ENCODE results near the gene CYP2U1.
"Not testable (repeated sequence)": the region's sequence is repeated elsewhere in the genome, so short reads cannot be mapped to it uniquely, and the experiment has no call there.

The CYP2U1 gene

GRCh38 chr4:107922486-107923473 lies 8.6 kb upstream of the CYP2U1 start:
- H3K9me3 ChIP-seq, result no peaks in the 10 kb centered on the region
- TF ChIP-seq, protein P1, sequence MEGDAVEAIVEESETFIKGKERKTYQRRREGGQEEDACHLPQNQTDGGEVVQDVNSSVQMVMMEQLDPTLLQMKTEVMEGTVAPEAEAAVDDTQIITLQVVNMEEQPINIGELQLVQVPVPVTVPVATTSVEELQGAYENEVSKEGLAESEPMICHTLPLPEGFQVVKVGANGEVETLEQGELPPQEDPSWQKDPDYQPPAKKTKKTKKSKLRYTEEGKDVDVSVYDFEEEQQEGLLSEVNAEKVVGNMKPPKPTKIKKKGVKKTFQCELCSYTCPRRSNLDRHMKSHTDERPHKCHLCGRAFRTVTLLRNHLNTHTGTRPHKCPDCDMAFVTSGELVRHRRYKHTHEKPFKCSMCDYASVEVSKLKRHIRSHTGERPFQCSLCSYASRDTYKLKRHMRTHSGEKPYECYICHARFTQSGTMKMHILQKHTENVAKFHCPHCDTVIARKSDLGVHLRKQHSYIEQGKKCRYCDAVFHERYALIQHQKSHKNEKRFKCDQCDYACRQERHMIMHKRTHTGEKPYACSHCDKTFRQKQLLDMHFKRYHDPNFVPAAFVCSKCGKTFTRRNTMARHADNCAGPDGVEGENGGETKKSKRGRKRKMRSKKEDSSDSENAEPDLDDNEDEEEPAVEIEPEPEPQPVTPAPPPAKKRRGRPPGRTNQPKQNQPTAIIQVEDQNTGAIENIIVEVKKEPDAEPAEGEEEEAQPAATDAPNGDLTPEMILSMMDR (IDR thresholded peaks at IDR 0.05), result no peak
- H3K27ac ChIP-seq, result no peak overlapping the region

DNA sequence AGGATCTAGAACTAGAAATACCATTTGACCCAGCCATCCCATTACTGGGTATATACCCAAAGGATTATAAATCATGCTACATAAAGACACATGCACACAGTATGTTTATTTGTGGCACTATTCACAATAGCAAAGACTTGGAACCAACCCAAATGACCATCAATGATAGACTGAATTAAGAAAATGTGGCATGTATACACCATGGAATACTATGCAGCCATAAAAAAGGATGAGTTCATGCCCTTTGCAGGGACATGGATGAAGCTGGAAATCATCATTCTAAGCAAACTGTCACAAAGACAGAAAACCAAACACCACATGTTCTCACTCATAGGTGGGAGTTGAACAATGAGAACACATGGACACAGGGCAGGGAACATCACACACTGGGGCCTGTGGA lies 5.6 kb upstream of the CYP2U1 start:
- not testable (repeated sequence) for H3K4me1 ChIP-seq (ENCODE audit: control insufficient read depth in 1 of 2, insufficient read depth in 1 of 2, low read depth in 1 of 2, low read length in 1 of 2); H3K4me3 ChIP-seq (ENCODE audit: low read depth in 1 of 2, low read length in 1 of 2); H3K27ac ChIP-seq; H3K36me3 ChIP-seq; H3K9me3 ChIP-seq
- peaks cover 20% of the 10 kb centered on the region for H3K27me3 ChIP-seq

More at GRCh38 chr4:107922486-107923473, 8.6 kb upstream of the CYP2U1 start:
- no peak overlapping the region for H3K4me3 ChIP-seq (ENCODE audit: low read depth in 1 of 2, low read length in 1 of 2)
- no peaks in the 10 kb centered on the region for H3K4me1 ChIP-seq (ENCODE audit: control insufficient read depth in 1 of 2, insufficient read depth in 1 of 2, low read depth in 1 of 2, low read length in 1 of 2)
- no peaks in the 10 kb centered on the region for H3K36me3 ChIP-seq
- H3K27me3 ChIP-seq, result no peaks in the 10 kb centered on the region

GRCh38 chr4:107926875-107927274 lies 4.5 kb upstream of the CYP2U1 start:
- not testable (repeated sequence) for H3K27ac ChIP-seq; H3K4me3 ChIP-seq (ENCODE audit: low read depth in 1 of 2, low read length in 1 of 2); H3K36me3 ChIP-seq; H3K9me3 ChIP-seq
- Histone ChIP-seq H3K27me3 (peaks cover 32% of the 10 kb centered on the region), H3K4me1 (ENCODE audit: control insufficient read depth in 1 of 2, insufficient read depth in 1 of 2, low read depth in 1 of 2, low read length in 1 of 2) (peaks cover 9 to 13% of the 10 kb centered on the region in 2 experiments)

DNA sequence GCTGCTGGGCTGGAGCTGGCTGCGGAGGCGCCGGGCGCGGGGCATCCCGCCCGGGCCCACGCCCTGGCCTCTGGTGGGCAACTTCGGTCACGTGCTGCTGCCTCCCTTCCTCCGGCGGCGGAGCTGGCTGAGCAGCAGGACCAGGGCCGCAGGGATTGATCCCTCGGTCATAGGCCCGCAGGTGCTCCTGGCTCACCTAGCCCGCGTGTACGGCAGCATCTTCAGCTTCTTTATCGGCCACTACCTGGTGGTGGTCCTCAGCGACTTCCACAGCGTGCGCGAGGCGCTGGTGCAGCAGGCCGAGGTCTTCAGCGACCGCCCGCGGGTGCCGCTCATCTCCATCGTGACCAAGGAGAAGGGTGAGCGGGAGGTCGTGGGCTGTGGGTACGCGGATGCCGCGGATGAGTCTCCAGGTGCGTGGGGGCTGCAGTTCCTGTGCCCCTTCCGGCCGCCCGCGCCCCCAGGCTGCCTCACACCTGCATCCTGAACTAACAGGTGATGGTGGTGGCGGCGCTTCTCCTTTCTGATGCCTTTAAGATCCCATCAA lies 499 bp downstream of the CYP2U1 start:
- Histone ChIP-seq H3K27me3 (peaks cover 60% of the 10 kb centered on the region), H3K4me3 (ENCODE audit: low read depth in 1 of 2, low read length in 1 of 2) (peak overlapping the region; percentile 50 to 68), H3K36me3 (no peaks in the 10 kb centered on the region), H3K9me3 (no peaks in the 10 kb centered on the region), H3K27ac (no peak overlapping the region), H3K4me1 (ENCODE audit: control insufficient read depth in 1 of 2, insufficient read depth in 1 of 2, low read depth in 1 of 2, low read length in 1 of 2) (peaks cover 14 to 17% of the 10 kb centered on the region in 2 experiments)
- TF ChIP-seq, protein P1 (IDR thresholded peaks at IDR 0.05), result no peak

- TF ChIP-seq, protein P1 (IDR thresholded peaks at IDR 0.05), result no peak
- H3K27ac ChIP-seq, result no peak overlapping the region
- no peaks in the 10 kb centered on the region for H3K9me3 ChIP-seq
- H3K36me3 ChIP-seq, result no peaks in the 10 kb centered on the region
- H3K4me3 ChIP-seq (ENCODE audit: low read depth in 1 of 2, low read length in 1 of 2), result no peak overlapping the region
- peaks cover 14 to 17% of the 10 kb centered on the region in 2 experiments for H3K4me1 ChIP-seq (ENCODE audit: control insufficient read depth in 1 of 2, insufficient read depth in 1 of 2, low read depth in 1 of 2, low read length in 1 of 2)
- peaks cover 44% of the 10 kb centered on the region for H3K27me3 ChIP-seq
Observed at GRCh38 chr4:107935246-107935645, 3.9 kb downstream of the CYP2U1 start.

GRCh38 chr4:107937040-107937439 lies 5.7 kb downstream of the CYP2U1 start:
- H3K4me1 ChIP-seq (ENCODE audit: control insufficient read depth in 1 of 2, insufficient read depth in 1 of 2, low read depth in 1 of 2, low read length in 1 of 2), result peaks cover 3 to 4% of the 10 kb centered on the region in 2 experiments
- H3K27me3 ChIP-seq, result peaks cover 27% of the 10 kb centered on the region
- no peaks in the 10 kb centered on the region for H3K36me3 ChIP-seq
- no peaks in the 10 kb centered on the region for H3K9me3 ChIP-seq
- TF ChIP-seq, protein P1 (IDR thresholded peaks at IDR 0.05), result no peak
- no peak overlapping the region for H3K27ac ChIP-seq
- no peak overlapping the region for H3K4me3 ChIP-seq (ENCODE audit: low read depth in 1 of 2, low read length in 1 of 2)

All from neutrophil (primary cell).